Measurements from ENCODE around the gene PPP1R16B. TPM values are rescaled to one million over a fixed set of nuclear protein-coding genes. Genes with fewer than 3 reads are reported as not detected.

Gene PPP1R16B
- total RNA-seq, 1 donor: 0.09 TPM

DNA sequence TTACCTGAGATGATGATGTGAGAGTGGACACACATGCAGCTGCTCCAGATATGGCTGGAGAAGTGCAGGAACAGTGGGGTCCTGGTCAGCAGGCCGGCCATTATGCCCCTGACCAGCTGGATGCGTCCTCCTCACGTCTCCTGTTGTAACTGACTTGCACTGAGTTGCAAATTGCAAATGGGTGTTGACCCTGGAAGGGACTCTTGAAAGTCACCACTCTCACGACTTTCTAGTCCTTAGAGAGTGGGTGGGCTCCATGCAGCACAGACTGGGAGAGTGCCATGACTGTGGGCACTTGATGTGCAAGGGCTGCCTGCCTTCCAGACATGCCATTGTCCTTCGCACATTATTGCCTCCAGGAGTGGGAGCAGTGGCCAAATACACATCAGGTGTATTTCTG lies 131.5 kb downstream of the PPP1R16B start:
- no peak for DNase-seq (ENCODE audit: low read depth)
- no peak overlapping the region for H3K4me3 ChIP-seq (ENCODE audit: low read depth, low read length)
- TF ChIP-seq, protein P1, sequence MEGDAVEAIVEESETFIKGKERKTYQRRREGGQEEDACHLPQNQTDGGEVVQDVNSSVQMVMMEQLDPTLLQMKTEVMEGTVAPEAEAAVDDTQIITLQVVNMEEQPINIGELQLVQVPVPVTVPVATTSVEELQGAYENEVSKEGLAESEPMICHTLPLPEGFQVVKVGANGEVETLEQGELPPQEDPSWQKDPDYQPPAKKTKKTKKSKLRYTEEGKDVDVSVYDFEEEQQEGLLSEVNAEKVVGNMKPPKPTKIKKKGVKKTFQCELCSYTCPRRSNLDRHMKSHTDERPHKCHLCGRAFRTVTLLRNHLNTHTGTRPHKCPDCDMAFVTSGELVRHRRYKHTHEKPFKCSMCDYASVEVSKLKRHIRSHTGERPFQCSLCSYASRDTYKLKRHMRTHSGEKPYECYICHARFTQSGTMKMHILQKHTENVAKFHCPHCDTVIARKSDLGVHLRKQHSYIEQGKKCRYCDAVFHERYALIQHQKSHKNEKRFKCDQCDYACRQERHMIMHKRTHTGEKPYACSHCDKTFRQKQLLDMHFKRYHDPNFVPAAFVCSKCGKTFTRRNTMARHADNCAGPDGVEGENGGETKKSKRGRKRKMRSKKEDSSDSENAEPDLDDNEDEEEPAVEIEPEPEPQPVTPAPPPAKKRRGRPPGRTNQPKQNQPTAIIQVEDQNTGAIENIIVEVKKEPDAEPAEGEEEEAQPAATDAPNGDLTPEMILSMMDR (IDR thresholded peaks at IDR 0.05; ENCODE audit: insufficient read depth, low read length): no peak

DNA sequence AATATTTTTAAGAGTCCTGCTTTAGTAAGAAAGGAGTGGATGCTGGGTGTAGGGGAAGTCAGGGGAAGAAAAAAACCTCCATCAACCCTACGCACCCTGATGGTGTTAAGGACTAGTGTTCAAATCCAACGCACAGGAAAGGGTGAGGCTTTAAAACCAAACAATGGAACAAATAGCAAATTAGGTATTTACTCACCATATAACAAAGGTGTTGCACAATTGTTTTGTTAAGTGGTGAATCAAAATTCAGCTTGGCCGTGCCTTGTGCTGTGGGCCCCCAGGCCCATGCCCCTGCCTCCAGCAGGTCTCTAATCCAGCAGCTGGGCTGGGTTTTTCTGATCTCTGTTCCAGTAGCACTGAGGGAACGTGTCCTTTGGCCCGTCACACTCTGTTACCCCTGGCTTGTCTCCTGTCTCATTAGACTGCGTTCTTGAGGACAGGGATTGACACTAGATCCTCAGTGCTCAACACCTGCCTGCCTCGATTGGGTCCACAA lies 132.5 kb downstream of the PPP1R16B start:
- no peak for DNase-seq (ENCODE audit: low read depth)
- H3K4me3 ChIP-seq (ENCODE audit: low read depth, low read length): no peak overlapping the region
- TF ChIP-seq, protein P1 (IDR thresholded peaks at IDR 0.05; ENCODE audit: insufficient read depth, low read length): no peak

- TF ChIP-seq, protein P1 (IDR thresholded peaks at IDR 0.05; ENCODE audit: insufficient read depth, low read length): no peak
- DNase-seq (ENCODE audit: low read depth): no peak
- H3K4me3 ChIP-seq (ENCODE audit: low read depth, low read length): no peak overlapping the region
Observed at GRCh38 chr20:38939686-38940085, 134.2 kb downstream of the PPP1R16B start.

DNA sequence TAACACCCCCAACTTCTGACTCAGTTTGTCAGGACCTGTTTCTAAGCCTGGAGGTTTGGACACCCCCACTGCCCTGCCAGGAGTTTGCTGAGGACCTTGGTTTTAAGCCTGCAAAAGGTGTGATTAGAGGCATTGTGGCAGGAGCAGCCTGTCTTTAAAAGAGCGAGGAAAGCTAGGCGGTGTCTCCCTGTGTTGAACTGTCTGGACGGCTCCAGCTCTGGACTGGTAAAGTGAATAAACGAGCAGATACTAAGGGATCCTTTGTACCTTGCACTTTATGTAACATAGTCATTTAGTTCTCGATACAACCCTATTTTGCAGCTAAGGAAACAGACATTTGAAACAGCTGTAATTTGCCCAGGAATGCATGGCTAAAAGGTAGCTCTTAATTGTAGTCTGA lies 135.1 kb downstream of the PPP1R16B start:
- TF ChIP-seq, protein P1 (IDR thresholded peaks at IDR 0.05; ENCODE audit: insufficient read depth, low read length): no peak

GRCh38 chr20:38941726-38942389 lies 136.4 kb downstream of the PPP1R16B start:
- DNase-seq (ENCODE audit: low read depth): no peak
- H3K4me3 ChIP-seq (ENCODE audit: low read depth, low read length): no peak overlapping the region
- TF ChIP-seq, protein P1 (IDR thresholded peaks at IDR 0.05; ENCODE audit: insufficient read depth, low read length): no peak

More for the DNA sequence above, 135.1 kb downstream of the PPP1R16B start:
- H3K4me3 ChIP-seq (ENCODE audit: low read depth, low read length): no peak overlapping the region
- no peak for DNase-seq (ENCODE audit: low read depth)

- no peak for DNase-seq (ENCODE audit: low read depth)
- H3K4me3 ChIP-seq (ENCODE audit: low read depth, low read length): no peak overlapping the region
- TF ChIP-seq, protein P1 (IDR thresholded peaks at IDR 0.05; ENCODE audit: insufficient read depth, low read length): no peak
Observed at GRCh38 chr20:38945012-38945411, 139.5 kb downstream of the PPP1R16B start.

DNA sequence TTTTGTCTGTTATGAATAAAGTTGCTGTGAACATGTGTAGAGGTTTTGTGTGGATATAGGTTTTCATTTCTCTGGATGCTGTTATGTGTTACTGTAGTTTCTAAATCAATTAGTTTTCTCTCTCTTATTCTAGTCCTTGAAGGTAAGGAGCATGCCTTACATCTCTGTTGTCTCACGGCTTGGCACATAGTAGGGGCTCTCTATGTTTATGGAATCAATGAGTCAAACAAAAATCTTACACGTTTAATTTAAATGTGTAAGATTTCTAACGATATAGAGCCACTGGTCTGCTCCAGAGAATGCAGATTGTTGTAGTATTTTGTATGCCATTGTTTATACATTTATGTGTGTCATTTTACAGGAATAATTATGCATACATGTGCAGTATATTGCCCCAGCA lies 141.3 kb downstream of the PPP1R16B start:
- H3K4me3 ChIP-seq (ENCODE audit: low read depth, low read length): no peak overlapping the region
- no peak for DNase-seq (ENCODE audit: low read depth)
- TF ChIP-seq, protein P1 (IDR thresholded peaks at IDR 0.05; ENCODE audit: insufficient read depth, low read length): no peak

Data from fibroblast of the aortic adventitia (primary cell).